ENCODE data around the gene RPL6.

The RPL6 gene

DNA sequence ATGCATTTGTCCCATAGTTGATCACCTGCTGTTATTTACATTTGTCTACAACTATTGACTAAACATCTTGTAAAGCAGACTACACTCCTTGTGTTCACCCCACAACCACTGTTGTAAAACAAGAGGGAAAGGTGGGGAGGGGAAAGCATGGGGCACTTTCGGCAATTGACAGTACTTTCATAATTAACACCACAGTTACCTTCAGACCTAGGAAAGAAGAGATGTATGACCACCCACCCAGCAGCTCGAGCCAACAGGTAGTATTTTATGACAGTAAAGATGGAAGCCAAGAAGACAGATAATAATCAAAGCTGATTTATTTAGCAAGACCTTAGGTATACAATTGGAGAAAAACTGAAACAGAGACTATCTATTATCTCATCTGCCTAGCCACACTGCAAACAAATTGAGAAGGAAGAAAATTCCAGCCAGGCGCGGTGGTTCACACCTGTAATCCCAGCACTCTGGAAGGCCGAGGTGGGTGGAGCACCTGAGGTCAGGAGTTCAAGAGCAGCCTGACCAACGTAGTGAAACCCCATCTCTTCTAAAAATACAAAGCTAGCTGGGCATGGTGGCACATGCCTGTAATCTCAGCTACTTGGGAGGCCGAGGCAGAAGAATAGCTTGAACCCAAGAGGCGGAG is 38.4 kb downstream of the RPL6 start:
- no peak for DNase-seq

- peak; percentile 15 for DNase-seq
Observed at GRCh38 chr12:112370199-112370598, 39.2 kb downstream of the RPL6 start.

DNA sequence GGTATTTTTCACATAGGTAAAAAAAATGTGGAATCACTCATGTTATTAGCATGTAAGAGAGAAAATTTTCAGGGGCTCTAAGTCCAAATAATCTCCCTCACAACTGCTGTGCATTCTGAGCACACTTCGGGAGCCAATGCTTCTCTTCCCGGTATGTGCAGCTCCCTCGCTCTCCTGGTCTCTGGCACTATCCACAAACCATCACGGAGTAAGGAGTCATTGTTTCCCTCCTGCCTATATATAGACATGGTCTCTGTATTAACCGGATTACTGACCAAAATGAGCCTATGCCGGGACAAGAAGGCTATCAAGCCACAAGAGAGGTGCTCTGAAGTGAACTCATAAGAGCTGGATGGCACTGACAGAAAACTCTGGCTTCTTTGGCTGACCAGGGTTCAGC is 40.5 kb downstream of the RPL6 start:
- DNase-seq = no peak

GRCh38 chr12:112367965-112368364 is 41.4 kb downstream of the RPL6 start:
- DNase-seq = no peak

DNA sequence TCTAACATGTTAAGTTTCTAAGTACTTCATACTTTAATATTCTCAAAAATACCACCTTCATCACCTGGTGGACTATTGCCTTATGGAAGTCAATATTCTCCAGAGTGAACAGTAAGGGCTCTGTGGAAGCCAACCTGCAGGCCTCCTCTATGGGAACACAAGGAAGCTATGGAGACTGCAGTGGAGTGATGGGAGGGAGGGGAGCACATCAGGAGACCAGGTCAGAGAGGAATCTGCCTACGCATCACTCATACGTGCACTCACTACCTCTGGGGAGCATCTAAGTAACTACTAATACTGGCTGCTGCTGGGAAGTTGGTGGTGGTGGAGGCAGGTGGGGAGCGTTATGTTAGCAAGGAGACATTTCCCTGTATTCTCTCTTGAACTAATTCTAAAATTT is 47.1 kb downstream of the RPL6 start:
- DNase-seq = no peak

- DNase-seq = no peak
Observed at GRCh38 chr12:112361271-112361670, 48.1 kb downstream of the RPL6 start.

GRCh38 chr12:112359290-112359689 is 50.1 kb downstream of the RPL6 start:
- DNase-seq = no peak

DNA sequence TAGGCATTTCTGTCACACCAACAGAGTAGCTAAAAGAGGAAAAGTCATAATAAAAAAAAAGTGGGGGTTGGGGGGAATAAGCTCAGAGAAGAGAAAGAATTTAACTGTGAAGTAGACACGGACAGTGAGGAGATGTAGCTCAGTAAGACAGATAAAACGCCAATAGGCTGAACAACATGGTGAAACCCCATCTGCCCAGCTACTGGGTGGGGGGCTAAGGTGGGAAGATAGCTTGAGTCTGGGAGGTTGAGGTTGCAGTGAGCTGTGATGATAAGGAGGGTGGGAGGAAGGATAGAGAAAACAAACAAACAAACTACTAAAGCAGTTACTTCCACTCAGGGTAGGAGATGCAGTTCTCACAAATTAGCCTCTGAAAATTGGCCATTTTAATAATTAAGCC is 52.2 kb downstream of the RPL6 start:
- no peak for DNase-seq
